Hepatocyte (in vitro differentiated cells): ENCODE results near the gene DNAJB5. TPM values are rescaled to one million over a fixed set of nuclear protein-coding genes. Genes with fewer than 3 reads are reported as not detected.

Experiments
- DNase-seq: peaks from one replicate; pipeline ENCODE4 v3.0.0-alpha.2; 2016; ENCODE audit warnings: low spot score
- H2AFZ ChIP-seq: fragments of 200-600 bp; sonication (generic); 2 replicates; pipeline ENCODE4 v1.6.0; 2016; ENCODE audit warnings: antibody characterized with exemption, mild to moderate bottlenecking
- H3K27ac ChIP-seq: fragments of 200-600 bp; sonication (generic); 2 replicates; pipeline ENCODE4 v1.5.1; 2016; ENCODE audit warnings: mild to moderate bottlenecking
- H3K27me3 ChIP-seq: fragments of 200-600 bp; sonication (generic); 2 replicates; pipeline ENCODE4 v1.6.1; 2016
- H3K36me3 ChIP-seq: fragments of 200-600 bp; sonication (generic); replicated peaks from 2 replicates; pipeline ENCODE4 v1.5.1; 2016; ENCODE audit warnings: low read depth; ENCODE audit not compliant: insufficient read depth
- H3K4me1 ChIP-seq: fragments of 200-600 bp; sonication (generic); 2 replicates; pipeline ENCODE4 v1.5.1; 2016; ENCODE audit warnings: mild to moderate bottlenecking, moderate library complexity; ENCODE audit not compliant: insufficient read depth
- H3K4me2 ChIP-seq: fragments of 200-600 bp; sonication (generic); 2 replicates; pipeline ENCODE4 v1.6.0; 2016
- H3K4me3 ChIP-seq: fragments of 200-600 bp; sonication (generic); 2 replicates; pipeline ENCODE4 v1.5.1; 2016; ENCODE audit warnings: mild to moderate bottlenecking
- H3K79me2 ChIP-seq: fragments of 200-600 bp; sonication (generic); 2 replicates; pipeline ENCODE4 v1.6.0; 2017; ENCODE audit warnings: mild to moderate bottlenecking
- H3K9me2 ChIP-seq: fragments of 200-600 bp; sonication (generic); replicated peaks from 2 replicates; pipeline ENCODE4 v1.6.0; 2017; ENCODE audit warnings: mild to moderate bottlenecking; ENCODE audit not compliant: insufficient read depth
- H3K9me3 ChIP-seq: fragments of 200-600 bp; sonication (generic); 2 replicates; pipeline ENCODE4 v1.5.1; 2016; ENCODE audit warnings: low read depth, mild to moderate bottlenecking
- H4K20me1 ChIP-seq: fragments of 200-600 bp; sonication (generic); 2 replicates; pipeline ENCODE4 v1.6.0; 2016; ENCODE audit warnings: mild to moderate bottlenecking; ENCODE audit not compliant: insufficient read depth, poor library complexity, severe bottlenecking
- EZH2 ChIP-seq: fragments of 200-600 bp; sonication (generic); IDR thresholded peaks from 2 replicates; pipeline ENCODE4 v1.6.1; 2016; ENCODE audit warnings: antibody characterized with exemption, mild to moderate bottlenecking, borderline replicate concordance
- EZH2phosphoT487 ChIP-seq: fragments of 200-600 bp; sonication (generic); IDR thresholded peaks from one replicate; pipeline ENCODE4 v1.6.1; 2018; ENCODE audit warnings: antibody characterized with exemption, mild to moderate bottlenecking, low read depth, moderate library complexity; ENCODE audit not compliant: unreplicated experiment, severe bottlenecking
- WGBS: methylation state at CpG from one replicate; pipeline ENCODE4 v1.1.6; 2016; ENCODE audit warnings: low lambda C conversion rate; ENCODE audit errors: missing lambda C conversion rate; 5-methylcytosine and 5-hydroxymethylcytosine counted together
- polyA plus RNA-seq: library from polyadenylated mRNA; unstranded; fragments of >200 nt; fragmentation: Nextera tagmentation; extraction: Ambion mirVana; gene quantifications from 2 replicates; pipeline ENCODE4 v1.2.1, GENCODE V29; 2016
- total RNA-seq: library from RNA; depleted of rRNA; stranded (reverse); fragments of >200 nt; gene quantifications from 2 replicates; pipeline ENCODE4 v1.2.3, GENCODE V29; 2014
- TF ChIP-seq, protein P1 (sequence below): fragments of 200-600 bp; sonication (generic); IDR thresholded peaks from 2 replicates; pipeline ENCODE4 v1.5.1; 2016; ENCODE audit warnings: antibody characterized with exemption, mild to moderate bottlenecking; ENCODE audit not compliant: poor library complexity

The DNAJB5 gene
- total and polyA plus RNA-seq, 2 experiments from 2014 or later: 7.0 to 7.6 TPM

DNA sequence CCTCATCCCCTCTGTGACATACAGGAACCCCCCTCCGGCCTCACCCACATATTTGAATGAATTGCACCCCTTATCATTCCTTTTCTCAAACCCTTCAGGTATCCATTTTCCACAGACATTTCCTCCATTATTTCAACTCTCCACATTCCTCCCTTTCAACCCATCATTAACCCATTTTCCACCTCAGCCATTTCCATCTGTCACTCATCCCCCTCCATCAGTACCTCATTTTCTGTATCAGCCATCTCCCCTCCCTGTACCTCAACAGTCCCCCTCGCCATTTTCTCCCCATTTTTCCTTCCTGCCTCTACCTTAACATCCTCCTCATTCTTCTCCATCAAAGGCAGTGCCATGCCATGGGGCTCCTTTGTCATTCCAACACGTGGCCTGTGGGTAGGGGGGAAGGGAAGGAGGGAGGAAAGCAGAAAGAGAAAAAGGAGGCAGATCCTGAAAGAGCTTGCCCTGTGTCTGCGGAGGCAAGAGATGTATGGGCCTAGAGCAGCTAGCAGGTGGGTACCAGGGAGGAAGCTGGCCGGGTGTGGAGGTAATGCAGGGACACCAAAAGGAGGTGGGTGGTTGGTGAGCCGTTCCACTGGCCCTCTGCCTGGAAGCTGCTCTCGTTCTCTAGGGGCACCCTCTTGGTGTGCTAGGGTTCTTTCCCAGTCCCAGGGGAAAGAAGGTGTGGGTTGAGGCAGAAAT lies 1.5 kb downstream of the DNAJB5 start:
- Histone ChIP-seq H3K9me3 (no peaks in the 10 kb centered on the region), H3K9me2 (no peaks in the 10 kb centered on the region), H3K4me3 (no peak overlapping the region), H3K4me2 (peak overlapping the region; percentile 80), H3K27me3 (no peaks in the 10 kb centered on the region), H3K79me2 (no peaks in the 10 kb centered on the region), H3K36me3 (no peaks in the 10 kb centered on the region), H4K20me1 (no peaks in the 10 kb centered on the region), H3K27ac (no peak overlapping the region), H2AFZ (no peak overlapping the region), H3K4me1 (peaks cover 21% of the 10 kb centered on the region)
- DNase-seq: no peak
- TF ChIP-seq EZH2 (no peak), EZH2phosphoT487 (no peak)
- TF ChIP-seq, protein P1, sequence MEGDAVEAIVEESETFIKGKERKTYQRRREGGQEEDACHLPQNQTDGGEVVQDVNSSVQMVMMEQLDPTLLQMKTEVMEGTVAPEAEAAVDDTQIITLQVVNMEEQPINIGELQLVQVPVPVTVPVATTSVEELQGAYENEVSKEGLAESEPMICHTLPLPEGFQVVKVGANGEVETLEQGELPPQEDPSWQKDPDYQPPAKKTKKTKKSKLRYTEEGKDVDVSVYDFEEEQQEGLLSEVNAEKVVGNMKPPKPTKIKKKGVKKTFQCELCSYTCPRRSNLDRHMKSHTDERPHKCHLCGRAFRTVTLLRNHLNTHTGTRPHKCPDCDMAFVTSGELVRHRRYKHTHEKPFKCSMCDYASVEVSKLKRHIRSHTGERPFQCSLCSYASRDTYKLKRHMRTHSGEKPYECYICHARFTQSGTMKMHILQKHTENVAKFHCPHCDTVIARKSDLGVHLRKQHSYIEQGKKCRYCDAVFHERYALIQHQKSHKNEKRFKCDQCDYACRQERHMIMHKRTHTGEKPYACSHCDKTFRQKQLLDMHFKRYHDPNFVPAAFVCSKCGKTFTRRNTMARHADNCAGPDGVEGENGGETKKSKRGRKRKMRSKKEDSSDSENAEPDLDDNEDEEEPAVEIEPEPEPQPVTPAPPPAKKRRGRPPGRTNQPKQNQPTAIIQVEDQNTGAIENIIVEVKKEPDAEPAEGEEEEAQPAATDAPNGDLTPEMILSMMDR: no peak
- 75% methylated on average over 7 of the region's 7 CpGs for WGBS

DNA sequence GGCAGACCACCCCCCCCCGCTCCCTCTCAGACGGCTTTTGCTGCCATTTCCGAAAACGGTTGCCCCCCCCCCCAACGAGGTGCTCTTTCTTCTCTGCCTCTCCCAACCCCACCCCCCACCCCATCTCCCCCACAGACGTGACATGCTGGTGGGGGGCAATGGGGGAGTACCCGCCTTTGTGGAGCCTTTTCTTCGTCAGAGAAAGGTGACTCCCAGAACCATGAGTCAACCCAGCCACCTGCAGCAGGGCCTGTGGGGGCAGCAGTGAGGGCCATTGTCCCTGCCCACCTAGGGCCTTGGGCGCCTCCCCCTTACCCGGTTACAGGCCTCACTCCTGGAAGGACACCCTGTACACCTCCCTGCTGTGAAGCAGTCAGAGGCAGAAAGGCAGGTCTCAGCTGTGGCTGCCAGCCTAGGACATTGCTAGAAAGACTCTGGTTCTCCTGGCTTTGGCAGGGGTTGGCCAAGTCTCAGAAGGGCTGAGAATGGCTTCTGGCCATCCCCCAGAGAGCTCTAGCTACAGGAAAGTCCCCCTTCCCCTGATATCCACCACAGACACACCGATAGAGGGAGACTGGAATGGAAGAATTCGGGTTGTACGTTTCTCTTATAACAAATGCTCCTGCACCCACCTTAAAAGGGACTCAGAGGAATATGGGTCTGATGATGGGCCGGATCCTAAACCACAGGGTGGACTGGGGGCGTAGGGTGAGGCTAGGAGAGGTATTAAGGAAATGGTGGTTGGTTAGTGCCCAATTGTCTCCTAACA lies 2.2 kb downstream of the DNAJB5 start:
- Histone ChIP-seq H3K79me2 (no peaks in the 10 kb centered on the region), H3K9me2 (no peaks in the 10 kb centered on the region), H3K4me1 (peaks cover 23% of the 10 kb centered on the region), H4K20me1 (no peaks in the 10 kb centered on the region), H3K27ac (peak overlapping the region; percentile 94), H3K9me3 (no peaks in the 10 kb centered on the region), H3K27me3 (no peaks in the 10 kb centered on the region), H3K4me3 (no peak overlapping the region), H3K4me2 (peak overlapping the region; percentile 36), H3K36me3 (no peaks in the 10 kb centered on the region), H2AFZ (no peak overlapping the region)
- DNase-seq: peak; percentile 62
- TF ChIP-seq, protein P1: peak; percentile 11
- no peak for TF ChIP-seq EZH2phosphoT487
- 74% methylated on average over 13 of the region's 15 CpGs for WGBS

DNA sequence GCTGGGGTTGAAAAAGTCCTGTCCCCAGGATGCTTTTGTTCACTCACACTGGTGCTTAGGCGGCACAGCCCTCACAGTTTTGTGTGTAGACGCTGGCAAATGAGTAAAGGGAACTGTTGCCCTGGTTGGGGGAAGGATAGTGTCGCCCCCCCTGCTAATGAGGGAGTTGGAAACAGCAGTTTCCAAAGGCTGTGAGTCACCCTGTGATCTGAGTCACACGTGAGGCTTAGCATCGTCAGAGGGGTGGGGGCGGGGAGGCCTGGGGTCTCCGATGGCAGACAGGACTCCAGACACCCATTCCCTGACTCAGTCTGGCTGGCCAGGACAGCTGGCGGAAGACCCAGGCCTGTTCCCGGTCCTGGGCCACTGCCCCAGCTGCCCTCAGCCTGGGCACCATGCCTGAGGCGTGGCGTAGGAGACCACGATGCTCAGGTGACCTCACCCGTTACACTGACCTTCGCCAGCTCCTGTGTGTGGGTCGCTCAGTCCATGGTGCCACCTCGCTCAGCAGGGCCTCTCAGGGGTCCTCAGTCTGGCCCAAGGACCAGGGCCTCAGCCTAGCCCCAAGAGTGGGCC lies 2.9 kb downstream of the DNAJB5 start:
- no peak overlapping the region for H3K4me3 ChIP-seq
- 71% methylated on average over 15 of the region's 16 CpGs for WGBS
- H3K27ac ChIP-seq: peak overlapping the region; percentile 94
- DNase-seq: peak; percentile 78
- no peaks in the 10 kb centered on the region for H4K20me1 ChIP-seq
- H2AFZ ChIP-seq: no peak overlapping the region
- H3K36me3 ChIP-seq: no peaks in the 10 kb centered on the region
- no peaks in the 10 kb centered on the region for H3K9me2 ChIP-seq
- H3K79me2 ChIP-seq: no peaks in the 10 kb centered on the region
- H3K9me3 ChIP-seq: no peaks in the 10 kb centered on the region
- TF ChIP-seq, protein P1: no peak
- TF ChIP-seq EZH2phosphoT487 (no peak), EZH2 (no peak)
- H3K27me3 ChIP-seq: no peaks in the 10 kb centered on the region
- peaks cover 27% of the 10 kb centered on the region for H3K4me1 ChIP-seq
- peak overlapping the region; percentile 36 for H3K4me2 ChIP-seq
